GM13977 (cell line): ENCODE data around the gene CALML6.

Experiments used
- DNase-seq: peaks from one replicate; pipeline ENCODE4 v3.0.0; 2012; ENCODE audit warnings: low spot score
- CTCF ChIP-seq: IDR thresholded peaks from 2 replicates; pipeline ENCODE4 v1.5.1; 2012; ENCODE audit warnings: mild to moderate bottlenecking, control low read depth; ENCODE audit not compliant: insufficient read depth; ENCODE audit errors: extremely low read depth, missing control alignments
- in situ Hi-C: fragments of 300-500 bp; cut with MboI; formaldehyde crosslinking; loops from one replicate; pipeline ENCODE4 v1.12.0; 2022; ENCODE audit warnings: low sequenced_read_pairs, low pct_unique_long_range_greater_than_20kb, mixed read lengths, inconsistent platforms; ENCODE audit not compliant: unreplicated experiment

CALML6 gene

GRCh38 chr1:1895456-1896336 is 19.4 kb upstream of the CALML6 start:
- no peak for TF ChIP-seq CTCF
- in situ Hi-C loops: no loop called here
- no peak for DNase-seq

- DNase-seq: no peak
- in situ Hi-C loops: no loop called here
- no peak for TF ChIP-seq CTCF
Measured at GRCh38 chr1:1898246-1898933, 16.7 kb upstream of the CALML6 start.

- peak; percentile 27 for TF ChIP-seq CTCF
- in situ Hi-C loops: no loop called here
- DNase-seq: no peak
Measured at GRCh38 chr1:1899266-1899966, 15.6 kb upstream of the CALML6 start.

GRCh38 chr1:1899967-1900327 is 15.1 kb upstream of the CALML6 start:
- in situ Hi-C loops: loop anchor here (10.0 kb wide), 1 partner anchor 115 kb away; no protein-coding TSS in a partner anchor
- no peak for TF ChIP-seq CTCF
- DNase-seq: no peak

GRCh38 chr1:1900883-1901640 is 14.0 kb upstream of the CALML6 start:
- DNase-seq: no peak
- TF ChIP-seq CTCF: no peak
- in situ Hi-C loops: loop anchor here (10.0 kb wide), 1 partner anchor 116 kb away; no protein-coding TSS in a partner anchor

- in situ Hi-C loops: loop anchor here (10.0 kb wide), 1 partner anchor 117 kb away; no protein-coding TSS in a partner anchor
- no peak for TF ChIP-seq CTCF
- DNase-seq: no peak
Measured at GRCh38 chr1:1901641-1902294, 13.3 kb upstream of the CALML6 start.
